GM10266 (cell line): Measurements from ENCODE around the gene PEX14.

Experiments
- DNase-seq: peaks from one replicate; pipeline ENCODE4 v3.0.0; 2012; ENCODE audit errors: extremely low spot score
- CTCF ChIP-seq: IDR thresholded peaks from 2 replicates; pipeline ENCODE4 v1.5.1; 2012; ENCODE audit warnings: mild to moderate bottlenecking, low read depth; ENCODE audit not compliant: control insufficient read depth, insufficient read depth; ENCODE audit errors: missing control alignments

The PEX14 gene

GRCh38 chr1:10432910-10433700 lies 41.6 kb upstream of the PEX14 start:
- DNase-seq, result no peak
- TF ChIP-seq CTCF, result no peak

GRCh38 chr1:10433790-10434189 lies 41.0 kb upstream of the PEX14 start:
- DNase-seq, result no peak
- TF ChIP-seq CTCF, result no peak

- no peak for TF ChIP-seq CTCF
- DNase-seq, result no peak
Observed at GRCh38 chr1:10434590-10434989, 40.2 kb upstream of the PEX14 start.

- TF ChIP-seq CTCF, result no peak
- no peak for DNase-seq
Observed at GRCh38 chr1:10437052-10437451, 37.7 kb upstream of the PEX14 start.

- TF ChIP-seq CTCF, result no peak
- no peak for DNase-seq
Observed at GRCh38 chr1:10438677-10439163, 36.0 kb upstream of the PEX14 start.

GRCh38 chr1:10440305-10440704 lies 34.4 kb upstream of the PEX14 start:
- TF ChIP-seq CTCF, result no peak
- no peak for DNase-seq

- no peak for DNase-seq
Observed at GRCh38 chr1:10440794-10441193, 34.0 kb upstream of the PEX14 start.

More at GRCh38 chr1:10440794-10441193, 34.0 kb upstream of the PEX14 start:
- TF ChIP-seq CTCF, result no peak
